CD14-positive monocyte (primary cell): ENCODE data around the gene CD1B. TPM values are rescaled to one million over a fixed set of nuclear protein-coding genes. Genes with fewer than 3 reads are reported as not detected.

Source experiments
- DNase-seq, 3 donors: peaks; one replicate each; pipeline ENCODE4 v3.0.0-alpha.2; 2011 to 2022
- H2AFZ ChIP-seq: 2 replicates; pipeline ENCODE4 v1.6.0; 2012; ENCODE audit warnings: mild to moderate bottlenecking, low read depth, low read length, inconsistent platforms; ENCODE audit not compliant: insufficient read depth, poor library complexity, severe bottlenecking
- H3K27ac ChIP-seq, 2 donors: 1 replicate in 1 of 2; 2 replicates in 1 of 2; pipeline ENCODE4 v1.5.1; 2012 to 2013; ENCODE audit warnings: low read length in 2 of 2, control low read depth in 1 of 2, inconsistent platforms in 1 of 2, low read depth in 1 of 2, mild to moderate bottlenecking in 1 of 2
- H3K27me3 ChIP-seq, 2 donors: one replicate each; pipeline versions ENCODE4 v1.6.0 to v1.6.1; 2011 to 2013; ENCODE audit warnings: low read length in 2 of 2; ENCODE audit not compliant: control insufficient read depth in 2 of 2, insufficient read depth in 2 of 2
- H3K36me3 ChIP-seq, 2 donors: replicated peaks in 1 of 2; 1 replicate in 1 of 2; 2 replicates in 1 of 2; pipeline versions ENCODE4 v1.5.1 to v1.6.1; 2012 to 2013; ENCODE audit warnings: low read length in 2 of 2, control low read depth in 1 of 2, inconsistent platforms in 1 of 2, mild to moderate bottlenecking in 1 of 2; ENCODE audit not compliant: insufficient read depth in 2 of 2, control insufficient read depth in 1 of 2
- H3K4me1 ChIP-seq, 2 donors: 1 replicate in 1 of 2; 2 replicates in 1 of 2; pipeline versions ENCODE4 v1.5.1 to v1.6.1; 2012 to 2013; ENCODE audit warnings: low read length in 2 of 2, control low read depth in 1 of 2, inconsistent platforms in 1 of 2, mild to moderate bottlenecking in 1 of 2, moderate library complexity in 1 of 2; ENCODE audit not compliant: insufficient read depth in 2 of 2, control insufficient read depth in 1 of 2
- H3K4me2 ChIP-seq: replicated peaks from 2 replicates; pipeline ENCODE3; 2012; ENCODE audit warnings: low read length, moderate library complexity, mild to moderate bottlenecking; ENCODE audit not compliant: poor library complexity, severe bottlenecking; ENCODE audit errors: extremely low read depth
- H3K4me3 ChIP-seq, 3 experiments: fragments of 200-600 bp in 1 of 3; sonication (generic) in 1 of 3; replicated peaks in 1 of 3; 1 replicate in 2 of 3; 2 replicates in 1 of 3; pipeline ENCODE4 v1.5.1; 2011 to 2013; ENCODE audit warnings: low read length in 3 of 3, mild to moderate bottlenecking in 3 of 3, control low read depth in 2 of 3, low read depth in 2 of 3, inconsistent platforms in 1 of 3, moderate library complexity in 1 of 3
- H3K79me2 ChIP-seq: 2 replicates; pipeline ENCODE4 v1.6.0; 2012; ENCODE audit warnings: mild to moderate bottlenecking, control low read depth, inconsistent platforms, low read length, moderate library complexity; ENCODE audit not compliant: insufficient read depth
- H3K9ac ChIP-seq: 2 replicates; pipeline ENCODE4 v1.6.0; 2017; ENCODE audit warnings: low read length, mild to moderate bottlenecking; ENCODE audit not compliant: insufficient read depth, poor library complexity, severe bottlenecking
- H3K9me3 ChIP-seq, 2 donors: replicated peaks in 1 of 2; 1 replicate in 1 of 2; 2 replicates in 1 of 2; pipeline versions ENCODE4 v1.5.1 to v1.6.1; 2012 to 2013; ENCODE audit warnings: low read length in 2 of 2, control low read depth in 1 of 2; ENCODE audit not compliant: control insufficient read depth in 1 of 2, insufficient read depth in 1 of 2
- H4K20me1 ChIP-seq: 2 replicates; pipeline ENCODE4 v1.6.0; 2012; ENCODE audit warnings: mild to moderate bottlenecking, low read length, control low read depth, moderate library complexity; ENCODE audit not compliant: insufficient read depth
- H3K27ac Mint-ChIP-seq, 7 donors: one replicate each; pipeline ENCODE4 v1.8.0; 2020; ENCODE audit warnings: mild to moderate bottlenecking in 7 of 7, mixed read lengths in 7 of 7, moderate library complexity in 6 of 7, inconsistent platforms in 2 of 7
- H3K27me3 Mint-ChIP-seq, 3 donors: one replicate each; pipeline ENCODE4 v1.8.0; 2021 to 2022; ENCODE audit warnings: low read depth in 3 of 3, mild to moderate bottlenecking in 3 of 3, mixed read lengths in 3 of 3, moderate library complexity in 3 of 3, inconsistent platforms in 1 of 3
- H3K36me3 Mint-ChIP-seq, 2 donors: one replicate each; pipeline ENCODE4 v1.8.0; 2020; ENCODE audit warnings: mixed read lengths in 2 of 2, inconsistent platforms in 1 of 2, mild to moderate bottlenecking in 1 of 2
- H3K4me1 Mint-ChIP-seq: one replicate; pipeline ENCODE4 v1.8.0; 2020; ENCODE audit warnings: mild to moderate bottlenecking, mixed read lengths
- H3K4me3 Mint-ChIP-seq, 2 donors: one replicate each; pipeline ENCODE4 v1.8.0; 2020; ENCODE audit warnings: mild to moderate bottlenecking in 2 of 2, mixed read lengths in 2 of 2, moderate library complexity in 1 of 2
- H3K9me3 Mint-ChIP-seq, 7 donors: one replicate each; pipeline ENCODE4 v1.8.0; 2020 to 2022; ENCODE audit warnings: mixed read lengths in 7 of 7, mild to moderate bottlenecking in 6 of 7, moderate library complexity in 6 of 7, inconsistent platforms in 2 of 7
- WGBS: methylation state at CpG from one replicate; pipeline ENCODE4 v1.1.5; 2013; ENCODE audit warnings: missing lambda C conversion rate; ENCODE audit not compliant: insufficient coverage; 5-methylcytosine and 5-hydroxymethylcytosine counted together
- intact Hi-C, 2 donors: fragments of 100-400 bp; cut with micrococcal nuclease; formaldehyde crosslinking; loops; one replicate each; pipeline versions ENCODE4 v1.15.0 to v1.15.1; 2023
- polyA plus RNA-seq, 3 donors: library from polyadenylated mRNA; depleted of rRNA in 1 of 3; unstranded in 2 of 3; stranded (reverse) in 1 of 3; fragments of 300-500 nt in 2 of 3; fragments of >200 nt in 1 of 3; fragmentation: Illumina TruSeq in 2 of 3; gene quantifications; 1 replicate in 2 of 3; 2 replicates in 1 of 3; pipeline ENCODE4 v1.2.3, GENCODE V29; 2012 to 2021
- TF ChIP-seq, protein P1 (sequence below): fragments of 200-600 bp; IDR thresholded peaks from one replicate; pipeline ENCODE4 v1.8.0; 2022; ENCODE audit warnings: antibody characterized with exemption, mild to moderate bottlenecking

Gene CD1B
- polyA plus RNA-seq, 3 donors, result 1.3 to 2.7 (median 2.3) TPM

DNA sequence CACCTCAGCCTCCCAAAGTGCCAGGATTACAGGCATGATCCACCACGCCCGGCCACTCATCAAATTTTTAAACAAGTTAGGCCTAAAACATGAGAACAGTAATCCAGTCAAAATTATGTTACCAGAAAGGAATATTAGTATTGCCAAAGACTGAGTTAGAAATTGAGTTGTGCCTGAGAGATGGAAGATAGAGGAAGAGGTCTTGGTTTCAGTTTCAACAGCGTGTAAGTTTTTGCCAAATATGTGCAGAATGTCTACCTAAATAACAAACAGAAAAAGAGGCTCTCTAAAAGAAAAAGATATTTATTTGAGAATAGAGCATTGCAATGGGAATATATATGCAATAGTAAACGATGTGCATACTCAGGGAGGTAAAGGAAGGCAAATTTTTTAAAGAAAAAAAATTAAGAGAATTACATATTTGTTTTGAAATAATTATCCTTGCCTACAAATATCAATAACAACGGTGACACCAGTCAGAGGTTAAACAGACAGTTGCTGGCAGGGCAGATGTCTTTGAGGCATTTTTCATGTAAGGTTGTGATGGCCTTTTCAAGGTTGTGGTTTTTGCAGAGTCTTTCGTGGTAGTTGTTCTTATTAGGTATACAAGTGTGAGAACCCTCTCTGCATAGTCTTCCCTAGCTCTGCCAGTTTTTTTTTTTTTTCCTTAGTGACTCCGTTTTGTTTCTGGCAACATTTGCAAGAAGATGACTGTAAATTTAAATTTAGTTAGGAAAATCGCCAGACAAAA, 2.2 kb upstream of the CD1B start:
- peaks cover 15% of the 10 kb centered on the region for H3K4me1 Mint-ChIP-seq
- Histone ChIP-seq H2AFZ (no peak overlapping the region), H3K9me3 (no peaks in the 10 kb centered on the region), H3K9ac (no peak overlapping the region), H3K27me3 (no peaks in the 10 kb centered on the region), H3K4me2 (peak overlapping the region; percentile 4), H3K4me3 (no peak overlapping the region), H3K27ac (peak overlapping the region; percentile 23 to 29), H3K79me2 (no peaks in the 10 kb centered on the region), H3K4me1 (peaks cover 40 to 47% of the 10 kb centered on the region in 2 donors), H4K20me1 (no peaks in the 10 kb centered on the region), H3K36me3 (no peaks in the 10 kb centered on the region)
- H3K9me3 Mint-ChIP-seq, result peaks cover 0 to 7% (median 3%) of the 10 kb centered on the region in 7 donors
- peaks cover 0 to 5% (median 1%) of the 10 kb centered on the region in 3 donors for H3K27me3 Mint-ChIP-seq
- intact Hi-C loops, result loop anchor here in 1 of 2 donors (5.0 kb wide), 2 partner anchors 41 to 86 kb away; no protein-coding TSS in a partner anchor
- peak; percentile 27 to 41 (median 28) for DNase-seq
- H3K36me3 Mint-ChIP-seq, result peaks cover 0 to 5% of the 10 kb centered on the region in 2 donors
- TF ChIP-seq, protein P1, sequence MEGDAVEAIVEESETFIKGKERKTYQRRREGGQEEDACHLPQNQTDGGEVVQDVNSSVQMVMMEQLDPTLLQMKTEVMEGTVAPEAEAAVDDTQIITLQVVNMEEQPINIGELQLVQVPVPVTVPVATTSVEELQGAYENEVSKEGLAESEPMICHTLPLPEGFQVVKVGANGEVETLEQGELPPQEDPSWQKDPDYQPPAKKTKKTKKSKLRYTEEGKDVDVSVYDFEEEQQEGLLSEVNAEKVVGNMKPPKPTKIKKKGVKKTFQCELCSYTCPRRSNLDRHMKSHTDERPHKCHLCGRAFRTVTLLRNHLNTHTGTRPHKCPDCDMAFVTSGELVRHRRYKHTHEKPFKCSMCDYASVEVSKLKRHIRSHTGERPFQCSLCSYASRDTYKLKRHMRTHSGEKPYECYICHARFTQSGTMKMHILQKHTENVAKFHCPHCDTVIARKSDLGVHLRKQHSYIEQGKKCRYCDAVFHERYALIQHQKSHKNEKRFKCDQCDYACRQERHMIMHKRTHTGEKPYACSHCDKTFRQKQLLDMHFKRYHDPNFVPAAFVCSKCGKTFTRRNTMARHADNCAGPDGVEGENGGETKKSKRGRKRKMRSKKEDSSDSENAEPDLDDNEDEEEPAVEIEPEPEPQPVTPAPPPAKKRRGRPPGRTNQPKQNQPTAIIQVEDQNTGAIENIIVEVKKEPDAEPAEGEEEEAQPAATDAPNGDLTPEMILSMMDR, result no peak
- WGBS, result no CpG with 5 or more reads among the region's 8 CpGs
- H3K27ac Mint-ChIP-seq, result peak overlapping the region in 6 of 7 donors; percentile 73 to 87 (median 82)
- peak overlapping the region; percentile 29 to 36 for H3K4me3 Mint-ChIP-seq

DNA sequence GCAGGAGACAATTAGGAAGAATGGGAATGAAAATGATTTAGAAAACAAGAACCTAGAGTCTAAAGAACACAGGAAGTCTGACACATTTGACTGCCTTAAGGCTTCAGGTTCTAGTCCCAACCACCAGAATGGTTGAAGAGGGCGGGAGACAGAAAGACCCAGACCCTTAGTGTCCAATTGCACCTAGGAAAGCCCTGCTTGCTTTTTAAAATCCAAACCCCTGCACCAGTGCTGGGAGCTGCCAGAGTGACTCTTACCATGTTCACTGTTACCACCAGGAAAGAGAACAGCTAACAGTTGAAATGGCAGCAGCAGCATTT, 265 bp downstream of the CD1B start:
- Histone ChIP-seq H3K36me3 (no peaks in the 10 kb centered on the region), H3K9ac (no peak overlapping the region), H3K79me2 (no peaks in the 10 kb centered on the region), H4K20me1 (no peaks in the 10 kb centered on the region), H3K9me3 (no peaks in the 10 kb centered on the region), H3K27me3 (no peaks in the 10 kb centered on the region), H3K27ac (no peak overlapping the region), H3K4me3 (no peak overlapping the region), H2AFZ (no peak overlapping the region), H3K4me2 (no peak overlapping the region), H3K4me1 (peaks cover 54 to 63% of the 10 kb centered on the region in 2 donors)
- Mint-ChIP-seq H3K9me3 (peaks cover 0 to 9% (median 1%) of the 10 kb centered on the region in 7 donors), H3K4me3 (no peak overlapping the region), H3K27me3 (peaks cover 0 to under 1% (median 0%) of the 10 kb centered on the region in 3 donors), H3K36me3 (peaks cover 0 to 6% of the 10 kb centered on the region in 2 donors), H3K4me1 (peaks cover 21% of the 10 kb centered on the region), H3K27ac (no peak overlapping the region)
- 100% methylated on average over 1 of the region's 1 CpG for WGBS
- intact Hi-C loops, result loop anchor here in 1 of 2 donors (5.0 kb wide), 2 partner anchors 39 to 84 kb away; no protein-coding TSS in a partner anchor
- DNase-seq, result no peak
- TF ChIP-seq, protein P1, result no peak
